Esophagus muscularis mucosa (tissue), 4 donors: ENCODE results near the gene TMEM240. TPM values are rescaled to one million over a fixed set of nuclear protein-coding genes. Genes with fewer than 3 reads are reported as not detected.

Source experiments
- DNase-seq: peaks from one replicate; pipeline ENCODE4 v3.0.0-alpha.2; 2017; ENCODE audit errors: extremely low spot score
- H3K27ac ChIP-seq, 4 donors: fragments of 200-600 bp; sonication (generic); replicated peaks in 1 of 4; 1 replicate in 3 of 4; 2 replicates in 1 of 4; pipeline ENCODE4 v1.5.1; 2016 to 2019; ENCODE audit warnings: mild to moderate bottlenecking in 1 of 4
- H3K27me3 ChIP-seq, 4 donors: fragments of 200-600 bp; sonication (generic); one replicate each; pipeline versions ENCODE4 v1.5.1 to v1.6.0; 2016 to 2019
- H3K36me3 ChIP-seq, 4 donors: fragments of 200-600 bp; sonication (generic); one replicate each; pipeline ENCODE4 v1.5.1; 2016 to 2019
- H3K4me1 ChIP-seq, 4 donors: fragments of 200-600 bp; sonication (generic); one replicate each; pipeline ENCODE4 v1.5.1; 2016 to 2019
- H3K4me3 ChIP-seq, 4 donors: fragments of 200-600 bp; sonication (generic); 1 replicate in 2 of 4; 2 replicates in 2 of 4; pipeline ENCODE4 v1.5.1; 2016 to 2019; ENCODE audit warnings: mild to moderate bottlenecking in 4 of 4, moderate library complexity in 1 of 4
- H3K9me3 ChIP-seq, 4 donors: fragments of 200-600 bp; sonication (generic); 1 replicate in 3 of 4; 2 replicates in 1 of 4; pipeline ENCODE4 v1.5.1; 2016 to 2019
- CTCF ChIP-seq, 3 experiments: fragments of 200-600 bp in 2 of 3; fragments of 450-650 bp in 1 of 3; sonication (generic) in 2 of 3; IDR thresholded peaks; one replicate each; pipeline ENCODE4 v1.5.1; 2017 to 2019; ENCODE audit warnings: antibody characterized with exemption in 3 of 3, mild to moderate bottlenecking in 2 of 3, moderate library complexity in 1 of 3
- EP300 ChIP-seq: sonication (generic); formaldehyde crosslinking; IDR thresholded peaks from one replicate; pipeline ENCODE4 v1.6.1; 2017; ENCODE audit warnings: antibody characterized with exemption
- POLR2A ChIP-seq: fragments of 450-650 bp; IDR thresholded peaks from one replicate; pipeline ENCODE4 v1.6.1; 2017; ENCODE audit warnings: antibody characterized with exemption, moderate library complexity, mild to moderate bottlenecking, low read depth
- POLR2AphosphoS5 ChIP-seq, 2 donors: sonication (generic); formaldehyde crosslinking; IDR thresholded peaks; one replicate each; pipeline ENCODE4 v1.6.1; 2017; ENCODE audit warnings: antibody characterized with exemption in 2 of 2
- WGBS: methylation state at CpG from one replicate; pipeline ENCODE4 v1.1.5; 2018; 5-methylcytosine and 5-hydroxymethylcytosine counted together
- intact Hi-C: fragments of 100-400 bp; cut with DNase I; formaldehyde crosslinking; loops from one replicate; pipeline ENCODE4 v1.15.1; 2023
- total RNA-seq, 4 donors: library from RNA; depleted of rRNA; stranded (reverse); fragments of >200 nt; gene quantifications; one replicate each; pipeline versions ENCODE4 v1.1.0 to v1.2.1, GENCODE V29; 2016

Gene TMEM240
- total RNA-seq, 4 donors from 2014 or later: 8.7 to 22.1 (median 13.9) TPM

- no peak for TF ChIP-seq EP300
- no peak for TF ChIP-seq POLR2A
- no peak for TF ChIP-seq POLR2AphosphoS5 (IDR thresholded peaks at IDR 0.05)
- TF ChIP-seq CTCF (IDR thresholded peaks at IDR 0.05): no peak
- Histone ChIP-seq H3K36me3 (peaks cover 0 to 27% (median 12%) of the 10 kb centered on the region in 4 donors), H3K27me3 (no peaks in the 10 kb centered on the region), H3K27ac (peak overlapping the region in 2 of 4 donors; percentile 22 to 42), H3K9me3 (no peaks in the 10 kb centered on the region), H3K4me1 (peaks cover 10 to 35% (median 18%) of the 10 kb centered on the region in 4 donors), H3K4me3 (no peak overlapping the region)
- no peak for DNase-seq
- 89% methylated on average over 2 of the region's 13 CpGs for WGBS
- intact Hi-C loops: no loop called here
Observed at GRCh38 chr1:1554550-1554925, 14.1 kb upstream of the TMEM240 start.

GRCh38 chr1:1553821-1554494 lies 13.5 kb upstream of the TMEM240 start:
- peak overlapping the region in 2 of 4 donors; percentile 22 to 42 for H3K27ac ChIP-seq
- DNase-seq: no peak
- no peaks in the 10 kb centered on the region for H3K27me3 ChIP-seq
- H3K4me3 ChIP-seq: no peak overlapping the region
- WGBS: 90% methylated on average over 33 of the region's 35 CpGs
- H3K36me3 ChIP-seq: peaks cover 0 to 25% (median 12%) of the 10 kb centered on the region in 4 donors
- no peaks in the 10 kb centered on the region for H3K9me3 ChIP-seq
- intact Hi-C loops: no loop called here
- TF ChIP-seq POLR2AphosphoS5 (IDR thresholded peaks at IDR 0.05): no peak
- H3K4me1 ChIP-seq: peaks cover 10 to 35% (median 18%) of the 10 kb centered on the region in 4 donors

GRCh38 chr1:1552263-1552639 lies 11.8 kb upstream of the TMEM240 start:
- intact Hi-C loops: no loop called here
- TF ChIP-seq POLR2A: no peak
- no peak for TF ChIP-seq CTCF (IDR thresholded peaks at IDR 0.05)
- TF ChIP-seq EP300: no peak
- TF ChIP-seq POLR2AphosphoS5 (IDR thresholded peaks at IDR 0.05): no peak

GRCh38 chr1:1551524-1552262 lies 11.3 kb upstream of the TMEM240 start:
- Histone ChIP-seq H3K27ac (no peak overlapping the region), H3K27me3 (no peaks in the 10 kb centered on the region), H3K9me3 (no peaks in the 10 kb centered on the region), H3K4me1 (peaks cover 10 to 35% (median 18%) of the 10 kb centered on the region in 4 donors), H3K4me3 (no peak overlapping the region), H3K36me3 (peaks cover 4 to 29% (median 12%) of the 10 kb centered on the region in 4 donors)
- TF ChIP-seq EP300 (no peak), POLR2A (no peak), CTCF (IDR thresholded peaks at IDR 0.05) (no peak), POLR2AphosphoS5 (IDR thresholded peaks at IDR 0.05) (no peak)
- no peak for DNase-seq
- intact Hi-C loops: no loop called here
- 85% methylated on average over 24 of the region's 33 CpGs for WGBS

More at GRCh38 chr1:1552263-1552639, 11.8 kb upstream of the TMEM240 start:
- peaks cover 4 to 31% (median 12%) of the 10 kb centered on the region in 4 donors for H3K36me3 ChIP-seq
- peaks cover 10 to 35% (median 18%) of the 10 kb centered on the region in 4 donors for H3K4me1 ChIP-seq
- H3K9me3 ChIP-seq: no peaks in the 10 kb centered on the region
- H3K27ac ChIP-seq: no peak overlapping the region
- H3K4me3 ChIP-seq: no peak overlapping the region
- no peak for DNase-seq
- H3K27me3 ChIP-seq: no peaks in the 10 kb centered on the region
- WGBS: 64% methylated on average over 3 of the region's 10 CpGs
